Activated naive CD4-positive, alpha-beta T cell treated with anti-CD3 and anti-CD28 coated beads, Interleukin-2, amount 50 U/mL, for 16 hours (primary cell): Measurements from ENCODE around the gene LAT.

Source experiments
- DNase-seq: peaks from one replicate; pipeline ENCODE4 v3.0.0-alpha.2; 2020

Gene LAT

DNA sequence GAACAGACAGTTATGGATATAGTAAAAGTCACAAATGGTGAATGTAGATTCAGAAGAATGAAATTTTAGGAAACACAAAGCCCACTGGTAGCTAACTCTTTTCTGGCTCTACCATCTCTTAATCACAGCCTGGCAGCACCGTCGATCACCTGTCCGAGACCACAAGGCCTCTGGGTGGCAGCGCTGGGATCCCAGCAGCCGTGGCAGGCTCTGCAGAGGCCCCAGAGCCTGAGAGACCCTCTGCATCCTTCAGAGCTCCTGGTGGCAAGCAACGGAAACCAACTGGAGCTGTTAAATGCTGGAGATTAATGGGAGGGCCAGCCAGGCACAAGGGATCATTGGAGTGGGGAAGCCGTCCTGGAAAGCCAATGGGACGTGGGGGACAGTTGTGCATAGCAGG lies 26.3 kb downstream of the LAT start:
- DNase-seq = no peak

DNA sequence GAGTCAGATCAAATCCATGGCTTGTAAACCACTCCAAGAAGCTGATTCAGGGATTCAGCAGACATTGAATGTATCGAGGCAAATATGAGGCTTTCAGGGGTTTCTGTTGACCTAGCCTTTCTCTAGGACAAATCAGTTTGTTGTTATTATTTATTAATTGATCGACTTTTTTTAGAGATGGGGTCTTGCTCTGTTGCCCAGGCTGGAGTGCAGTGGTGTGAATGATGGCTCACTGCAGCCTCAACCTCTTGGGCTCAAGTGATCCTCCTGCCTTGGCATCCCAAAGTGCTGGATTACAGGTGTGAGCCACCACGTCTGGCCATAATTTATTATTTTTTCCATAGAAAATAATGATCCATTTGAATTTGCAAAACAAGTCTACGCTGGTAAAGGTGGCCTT lies 27.0 kb downstream of the LAT start:
- DNase-seq = no peak

DNA sequence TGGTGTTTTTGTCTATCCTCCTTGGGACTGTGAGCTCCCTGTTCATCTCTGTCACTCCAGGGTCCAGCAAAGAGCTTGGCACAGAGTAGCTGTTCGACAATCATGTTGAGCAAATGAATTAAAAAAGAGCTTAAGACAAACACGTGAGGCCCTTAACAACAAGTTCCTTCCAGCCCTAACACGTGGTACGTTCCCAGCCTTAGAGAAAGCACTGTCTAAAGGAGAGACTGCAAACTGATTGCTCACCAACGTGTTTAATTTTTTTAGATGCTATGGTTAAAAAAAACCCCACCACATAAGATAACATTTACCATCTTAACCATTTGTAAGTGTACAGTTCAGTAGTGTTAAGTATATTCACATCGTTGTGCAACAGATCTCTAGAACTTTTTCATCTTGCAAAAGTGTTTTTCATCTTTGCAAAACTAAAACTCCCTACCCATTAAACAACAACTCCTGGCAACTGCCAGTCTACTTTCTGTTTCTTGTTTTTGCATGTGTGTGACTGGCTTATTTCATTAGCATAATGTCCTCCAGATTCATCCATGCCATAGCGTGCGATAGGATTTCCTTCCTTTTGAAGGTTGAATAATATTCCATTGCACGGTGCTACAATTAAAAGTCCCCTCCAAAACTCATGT lies 28.2 kb downstream of the LAT start:
- no peak for DNase-seq

DNA sequence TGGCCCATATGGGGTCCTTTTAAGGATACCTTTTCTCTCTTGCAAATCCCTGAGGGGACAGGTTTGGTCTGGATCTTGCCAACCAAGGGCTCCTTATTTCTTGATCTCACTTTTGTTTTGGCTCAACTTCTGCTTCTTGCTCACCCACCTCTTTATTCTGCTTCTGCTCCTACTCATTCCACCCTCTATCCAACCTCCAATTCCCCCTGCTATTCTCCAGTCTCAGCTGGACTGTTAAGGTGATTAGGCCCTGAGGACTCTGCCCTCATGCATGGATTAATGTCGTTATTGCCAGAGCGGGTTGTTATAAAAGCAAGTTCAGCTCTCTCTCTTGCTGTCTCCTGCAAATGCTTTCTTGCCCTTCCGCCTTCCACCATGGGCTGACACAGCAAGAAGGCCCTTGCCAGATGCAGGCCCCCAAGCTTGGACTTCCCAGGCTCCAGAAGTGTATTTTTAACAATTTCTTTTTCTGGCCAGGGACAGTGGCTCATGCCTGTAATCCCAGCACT lies 29.8 kb downstream of the LAT start:
- DNase-seq = no peak

DNA sequence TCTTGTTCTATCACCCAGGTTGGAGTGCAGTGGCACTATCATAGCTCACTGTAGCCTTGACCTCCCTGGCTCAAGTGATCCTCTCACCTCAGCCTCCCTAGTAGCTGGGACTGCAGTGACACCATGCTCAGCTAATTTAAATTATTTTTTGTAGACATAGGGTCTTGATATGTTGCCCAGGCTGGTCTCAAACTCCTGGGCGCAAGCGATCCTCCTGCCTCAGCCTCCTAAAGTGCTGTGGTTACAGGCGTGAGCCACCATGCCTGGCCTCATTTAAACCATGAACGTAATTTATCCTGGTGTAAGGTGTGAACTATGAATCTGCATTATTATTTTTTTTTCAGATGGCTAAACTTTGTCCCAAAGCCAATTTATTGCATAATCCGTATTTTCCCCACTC lies 37.3 kb downstream of the LAT start:
- DNase-seq = no peak

DNA sequence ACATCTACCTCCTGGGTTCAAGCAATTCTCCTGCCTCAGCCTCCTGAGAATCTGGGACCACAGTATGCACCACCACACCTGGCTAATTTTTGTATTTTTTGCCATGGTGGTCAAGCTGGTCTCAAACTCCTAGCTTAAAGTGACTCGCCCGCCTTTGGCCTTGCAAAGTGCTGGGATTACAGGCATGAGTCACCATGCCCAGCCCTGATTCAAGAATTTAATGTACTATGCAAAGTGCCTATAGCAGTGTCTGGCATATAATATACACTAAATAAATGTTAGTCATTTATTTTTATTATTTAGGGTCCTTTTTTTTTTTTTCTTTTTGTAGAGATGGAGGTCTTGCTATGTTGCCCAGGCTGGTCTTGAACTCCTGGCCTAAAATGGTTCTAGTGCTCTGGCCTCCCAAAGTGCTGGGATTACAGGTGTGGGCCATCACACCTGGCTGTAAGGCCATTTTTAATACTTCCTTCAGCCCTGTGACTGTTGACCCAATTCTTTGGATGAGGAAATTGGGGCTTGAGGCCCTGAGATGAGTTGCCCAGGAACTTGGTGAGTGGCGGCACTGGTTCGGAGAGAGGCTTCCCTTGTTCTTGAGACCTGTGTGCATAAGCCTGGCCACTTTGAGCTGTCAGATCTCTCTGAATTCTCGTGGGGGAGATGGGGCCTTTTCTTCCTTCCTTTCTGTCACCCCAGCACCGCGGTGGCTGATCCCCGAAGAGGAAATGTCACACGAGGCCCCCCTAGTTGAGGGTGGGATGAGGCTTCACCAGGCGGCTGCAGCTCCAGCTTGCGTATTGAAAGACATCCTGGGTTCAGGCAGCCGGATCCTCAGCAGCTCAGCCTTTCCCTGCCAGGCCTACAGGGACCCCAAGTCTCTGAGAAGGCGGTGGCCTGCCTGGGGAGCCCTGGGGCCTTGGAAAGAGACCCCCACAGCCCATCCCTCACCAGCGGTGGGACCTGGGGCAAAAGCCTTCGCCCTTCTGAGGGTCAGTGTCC lies 38.7 kb downstream of the LAT start:
- DNase-seq = no peak

DNA sequence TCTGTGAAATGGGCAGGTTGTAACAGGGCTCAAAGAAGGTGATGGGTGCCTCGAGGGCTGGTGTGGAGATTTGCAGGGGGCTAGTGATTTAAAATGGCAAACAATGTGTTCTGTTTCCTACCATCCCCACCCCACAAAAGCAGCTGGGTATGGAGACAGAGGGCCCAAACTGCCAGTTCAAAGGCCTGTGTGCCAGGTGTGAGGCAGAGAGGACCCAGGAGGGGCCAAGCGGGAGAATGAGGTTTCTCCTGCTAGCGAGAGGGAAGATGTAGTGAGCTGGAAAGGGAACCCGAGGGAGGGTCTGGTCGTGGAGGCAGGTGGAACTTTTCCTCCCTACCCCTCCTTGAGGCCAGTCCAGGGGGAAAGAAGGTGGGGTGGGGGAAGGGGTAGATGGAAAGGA lies 39.4 kb downstream of the LAT start:
- no peak for DNase-seq

DNA sequence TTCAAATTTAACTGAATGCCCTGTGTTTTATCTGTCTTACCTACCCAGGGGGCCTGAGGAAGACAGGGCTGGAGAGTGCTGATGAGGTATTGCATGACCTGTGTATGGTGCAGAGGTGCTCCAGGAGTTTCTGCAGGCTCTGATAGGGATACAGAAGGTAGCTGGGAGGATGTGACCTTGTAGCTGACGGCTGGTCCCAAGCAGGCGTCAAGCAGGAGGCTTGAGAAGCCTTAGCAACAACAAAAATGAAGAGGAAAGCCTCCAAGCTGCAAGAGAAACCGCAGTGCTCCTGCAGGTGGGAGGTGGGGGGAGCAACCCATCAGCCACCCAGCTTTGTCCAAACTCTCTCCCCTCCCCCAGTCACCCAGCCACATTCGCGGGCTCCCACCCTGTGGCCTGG lies 40.4 kb downstream of the LAT start:
- no peak for DNase-seq

DNA sequence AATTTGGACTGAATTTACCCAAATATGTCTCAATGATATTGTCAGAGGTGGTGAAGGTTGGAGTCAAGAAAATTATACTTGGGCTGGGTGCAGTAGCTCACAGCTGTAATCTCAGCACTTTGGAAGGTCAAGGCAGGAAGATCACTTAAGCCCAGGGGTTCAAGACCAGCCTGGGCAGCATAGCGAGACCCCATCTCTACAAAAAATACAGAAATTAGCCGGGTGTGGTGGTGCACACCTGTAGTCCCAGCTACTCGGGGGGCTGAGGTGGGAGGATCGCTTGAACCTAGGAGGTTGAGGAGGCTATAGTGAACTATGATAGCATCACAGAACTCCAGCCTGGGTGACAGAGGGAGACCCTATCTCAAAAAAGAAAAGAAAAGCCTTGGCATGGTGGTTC lies 40.9 kb downstream of the LAT start:
- no peak for DNase-seq

DNA sequence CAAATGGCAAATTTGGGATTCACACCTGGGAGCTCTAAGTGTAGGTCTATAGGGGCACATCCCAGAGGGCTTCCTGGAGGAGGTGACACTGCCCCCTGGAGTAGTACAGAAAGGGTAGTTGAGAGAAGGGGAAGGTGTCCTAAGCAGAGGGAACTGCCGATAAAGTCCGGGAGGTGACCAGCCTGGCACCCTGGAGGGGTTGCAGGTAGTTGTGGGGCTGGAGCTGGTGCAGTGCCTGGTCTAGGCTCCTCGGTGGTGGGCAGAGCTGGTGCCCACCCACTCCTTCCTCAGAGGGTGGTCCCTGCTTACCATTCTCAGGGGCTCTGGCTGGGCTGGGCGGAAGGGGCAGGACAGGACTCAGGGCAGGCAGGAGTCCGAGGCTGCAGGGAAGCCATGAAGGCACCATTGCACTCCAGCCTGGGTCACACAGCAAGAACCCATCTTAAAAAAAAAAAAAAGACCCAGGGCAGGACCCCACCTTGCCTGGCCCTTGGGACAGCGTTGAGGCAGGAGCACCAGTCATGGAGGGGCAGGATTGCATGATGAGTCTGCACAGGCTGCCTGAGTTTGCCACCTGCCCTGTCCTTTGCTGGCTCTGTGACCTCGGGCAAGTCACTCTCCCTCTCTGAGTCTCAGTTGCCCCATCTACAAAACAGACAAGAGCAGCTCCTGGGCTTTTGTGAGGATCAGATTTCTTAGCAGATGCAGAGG lies 43.8 kb downstream of the LAT start:
- DNase-seq = no peak

DNA sequence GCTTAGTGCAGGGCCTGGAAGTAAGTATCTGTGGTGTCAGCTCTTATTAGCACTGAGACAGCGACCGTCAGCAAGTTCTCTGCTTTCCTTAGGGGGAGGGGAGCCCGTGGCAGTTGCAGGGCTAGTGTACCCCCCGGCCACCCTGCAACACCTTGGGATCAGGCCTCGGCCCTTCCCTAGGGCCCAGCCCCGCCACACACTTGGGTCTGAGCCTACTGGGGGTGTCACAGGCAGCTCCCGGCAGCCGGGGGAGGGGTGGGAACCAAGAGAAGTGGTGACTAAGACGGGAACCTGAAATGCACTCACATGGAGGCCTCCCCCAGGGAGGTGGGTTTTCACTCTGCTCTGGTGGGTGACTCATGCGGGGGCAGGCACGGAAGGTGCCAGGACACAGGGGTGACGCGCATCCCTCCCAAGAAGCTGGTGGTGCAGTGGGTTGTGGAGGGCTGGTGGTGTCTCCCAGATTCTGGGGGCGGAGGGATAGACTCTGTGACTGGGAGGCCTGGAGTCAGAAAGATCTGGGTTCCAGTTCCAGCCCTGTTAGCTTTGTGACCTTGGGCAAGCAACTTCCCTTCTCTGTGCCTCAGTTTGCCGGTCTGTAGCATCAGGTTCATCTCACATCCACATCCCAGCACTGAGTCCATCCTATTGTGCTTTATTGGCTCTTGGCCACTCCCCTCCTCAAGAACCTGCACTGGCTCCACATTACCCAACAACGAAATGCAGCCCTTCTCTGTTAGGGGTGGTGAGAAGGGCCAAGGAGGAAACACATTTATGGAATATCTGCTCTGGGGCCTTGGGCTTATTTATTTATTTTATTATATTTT lies 44.5 kb downstream of the LAT start:
- DNase-seq = peak; percentile 95

DNA sequence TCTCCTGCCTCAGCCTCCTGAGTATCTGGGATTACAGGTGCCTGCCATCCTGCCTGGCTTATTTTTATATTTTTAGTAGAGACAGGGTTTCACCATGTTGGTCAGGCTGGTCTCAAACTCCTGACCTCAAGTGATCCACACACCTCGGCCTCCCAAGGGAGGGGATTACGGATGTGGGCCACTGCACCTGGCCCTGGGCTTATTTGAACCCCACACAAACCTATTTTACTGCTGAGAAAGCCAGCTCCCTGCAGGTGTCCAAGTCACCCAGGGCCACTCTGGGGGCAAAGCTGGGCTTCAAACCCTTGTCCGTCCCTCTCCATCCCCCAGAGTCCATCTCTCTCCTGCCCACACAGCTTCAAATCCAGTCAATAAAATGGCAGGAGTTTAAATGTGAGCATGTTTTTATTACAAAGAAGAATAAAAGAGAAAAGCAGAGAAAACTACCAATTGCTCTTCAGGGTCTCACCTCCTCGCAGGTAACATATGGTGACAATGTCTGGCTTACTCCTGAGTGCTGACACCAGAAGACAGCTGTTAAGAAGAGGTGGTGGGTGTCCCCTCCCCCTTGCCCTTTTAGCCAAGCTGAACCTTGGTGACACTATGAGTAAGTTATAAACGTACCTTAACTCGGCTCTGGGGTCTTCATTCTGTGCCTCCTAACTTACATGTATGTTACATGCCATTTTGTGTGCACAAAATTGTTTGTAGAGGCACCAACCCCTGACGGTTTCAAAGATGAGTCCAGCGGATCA lies 45.4 kb downstream of the LAT start:
- no peak for DNase-seq
